ENCODE results near the gene GTSE1. TPM values are rescaled to one million over a fixed set of nuclear protein-coding genes. Genes with fewer than 3 reads are reported as not detected.

GTSE1 gene
- polyA plus RNA-seq, 1 donor (not counting 4 experiments of a cell fraction or from before 2014, with no cell fraction given) = 4.7 TPM

- H3K4me1 ChIP-seq (ENCODE audit: control insufficient read depth, extremely low read depth, insufficient read depth, low read length) = peaks cover 3% of the 10 kb centered on the region
- H4K20me1 ChIP-seq (ENCODE audit: control insufficient read depth, extremely low read depth, insufficient read depth, low read length) = peaks cover 7% of the 10 kb centered on the region
- no peak for DNase-seq (ENCODE audit: low read depth, low spot score)
- TF ChIP-seq EZH2 (IDR thresholded peaks at IDR 0.05; ENCODE audit: low read length) = no peak
- no peak overlapping the region for H3K4me3 ChIP-seq (ENCODE audit: control insufficient read depth in 2 of 3, extremely low read depth in 1 of 3, insufficient read depth in 2 of 3, low read depth in 1 of 3, low read length in 3 of 3)
- no peak overlapping the region for H3K27ac ChIP-seq (ENCODE audit: control insufficient read depth, insufficient read depth, low read length)
- no peak overlapping the region for H2AFZ ChIP-seq (ENCODE audit: control insufficient read depth, low read length)
- H3K9me1 ChIP-seq (ENCODE audit: control insufficient read depth, extremely low read depth, insufficient read depth, low read length) = no peaks in the 10 kb centered on the region
- H3K27me3 ChIP-seq (ENCODE audit: control insufficient read depth, extremely low read depth, insufficient read depth, low read length) = no peaks in the 10 kb centered on the region
- H3K9ac ChIP-seq (ENCODE audit: control insufficient read depth, extremely low read depth, insufficient read depth, low read length) = no peak overlapping the region
- dilution Hi-C loops (cut with MboI; ENCODE audit: extremely low pct_ligation_motif_present, low sequenced_read_pairs) = no loop called here
- H3K9me3 ChIP-seq (ENCODE audit: control insufficient read depth, low read depth, low read length) = no peaks in the 10 kb centered on the region
- no peak overlapping the region for H3K4me2 ChIP-seq (ENCODE audit: control insufficient read depth, extremely low read depth, insufficient read depth, low read depth, low read length)
- no peak for FAIRE-seq
- peaks cover 12 to 31% of the 10 kb centered on the region in 2 experiments for H3K36me3 ChIP-seq (ENCODE audit: control insufficient read depth in 2 of 2, extremely low read depth in 1 of 2, insufficient read depth in 2 of 2, low read length in 2 of 2)
- no peaks in the 10 kb centered on the region for H3K79me2 ChIP-seq (ENCODE audit: control insufficient read depth, insufficient read depth, low read length)
Measured at GRCh38 chr22:46365166-46365624, 68.5 kb downstream of the GTSE1 start.

- H3K79me2 ChIP-seq (ENCODE audit: control insufficient read depth, insufficient read depth, low read length) = no peaks in the 10 kb centered on the region
- peaks cover 7% of the 10 kb centered on the region for H4K20me1 ChIP-seq (ENCODE audit: control insufficient read depth, extremely low read depth, insufficient read depth, low read length)
- H3K4me2 ChIP-seq (ENCODE audit: control insufficient read depth, extremely low read depth, insufficient read depth, low read depth, low read length) = no peak overlapping the region
- H2AFZ ChIP-seq (ENCODE audit: control insufficient read depth, low read length) = no peak overlapping the region
- no peaks in the 10 kb centered on the region for H3K9me1 ChIP-seq (ENCODE audit: control insufficient read depth, extremely low read depth, insufficient read depth, low read length)
- peaks cover 12 to 29% of the 10 kb centered on the region in 2 experiments for H3K36me3 ChIP-seq (ENCODE audit: control insufficient read depth in 2 of 2, extremely low read depth in 1 of 2, insufficient read depth in 2 of 2, low read length in 2 of 2)
- H3K27ac ChIP-seq (ENCODE audit: control insufficient read depth, insufficient read depth, low read length) = no peak overlapping the region
- FAIRE-seq = no peak
- H3K4me3 ChIP-seq (ENCODE audit: control insufficient read depth in 2 of 3, extremely low read depth in 1 of 3, insufficient read depth in 2 of 3, low read depth in 1 of 3, low read length in 3 of 3) = no peak overlapping the region
- H3K27me3 ChIP-seq (ENCODE audit: control insufficient read depth, extremely low read depth, insufficient read depth, low read length) = no peaks in the 10 kb centered on the region
- TF ChIP-seq CTCF (optimal IDR thresholded peaks at IDR 0.05 in 1 of 3, IDR thresholded peaks at IDR 0.05 in 1 of 3, conservative IDR thresholded peaks at IDR 0.05 in 1 of 3; ENCODE audit: extremely low read depth in 1 of 3, insufficient read depth in 2 of 3, low read length in 3 of 3) = no peak
- no peak for TF ChIP-seq EZH2 (IDR thresholded peaks at IDR 0.05; ENCODE audit: low read length)
- dilution Hi-C loops (cut with MboI; ENCODE audit: extremely low pct_ligation_motif_present, low sequenced_read_pairs) = no loop called here
- peaks cover 3% of the 10 kb centered on the region for H3K4me1 ChIP-seq (ENCODE audit: control insufficient read depth, extremely low read depth, insufficient read depth, low read length)
- H3K9ac ChIP-seq (ENCODE audit: control insufficient read depth, extremely low read depth, insufficient read depth, low read length) = no peak overlapping the region
- no peak for DNase-seq (ENCODE audit: low read depth, low spot score)
- H3K9me3 ChIP-seq (ENCODE audit: control insufficient read depth, low read depth, low read length) = no peaks in the 10 kb centered on the region
Measured at GRCh38 chr22:46366327-46366731, 69.7 kb downstream of the GTSE1 start.
